IMR-90 (cell line): ENCODE measurements around the gene SDF2L1. TPM values are rescaled to one million over a fixed set of nuclear protein-coding genes. Genes with fewer than 3 reads are reported as not detected.
"Not testable (repeated sequence)": the region's sequence is repeated elsewhere in the genome, so short reads cannot be mapped to it uniquely, and the experiment has no call there.

Experiments
- ATAC-seq: fragments of 200-7000 bp; cut with Tn5 transposase; 2 replicates; pipeline ENCODE4 v1.9.1; 2020; ENCODE audit warnings: low read depth, mild to moderate bottlenecking, moderate library complexity
- BruUV-seq: library from RNA; stranded (reverse); fragments of 400-500 nt; replicated peaks from 2 replicates; lab custom pipeline; 2021; lab: Mats Ljungman, UMichigan
- CTCF ChIA-PET: fragments of 300-600 bp; formaldehyde crosslinking; extraction: SDS; loops from one replicate; lab custom pipeline; 2021; ENCODE audit warnings: antibody characterized with exemption; lab: Yijun Ruan, JAX
- POLR2A ChIA-PET: fragments of 300-600 bp; sonication (Branson Sonifier 250); formaldehyde crosslinking; loops from one replicate; lab custom pipeline; 2022; ENCODE audit warnings: antibody characterized with exemption; ENCODE audit not compliant: unreplicated experiment; lab: Charles Lee
- DNase-seq: peaks from one replicate; pipeline ENCODE4 v3.0.0; 2013
- H2AFZ ChIP-seq: replicated peaks from 2 replicates; pipeline ENCODE3; 2013; ENCODE audit warnings: low read length, mild to moderate bottlenecking; ENCODE audit not compliant: poor library complexity
- H2AK5ac ChIP-seq: 2 replicates; pipeline ENCODE4 v1.6.1; 2013; ENCODE audit warnings: low read depth, low read length, inconsistent platforms
- H2AK9ac ChIP-seq: replicated peaks from 2 replicates; pipeline ENCODE3; 2013; ENCODE audit warnings: mild to moderate bottlenecking, low read depth, low read length, moderate library complexity; ENCODE audit not compliant: poor library complexity
- H2BK120ac ChIP-seq: 2 replicates; pipeline ENCODE4 v1.6.1; 2013; ENCODE audit warnings: low read depth, low read length, inconsistent platforms
- H2BK15ac ChIP-seq: 3 replicates; pipeline ENCODE4 v1.6.1; 2013; ENCODE audit warnings: low read depth, low read length, inconsistent platforms
- H2BK20ac ChIP-seq: 2 replicates; pipeline ENCODE4 v1.6.1; 2013; ENCODE audit warnings: low read depth, mild to moderate bottlenecking, inconsistent platforms, low read length, moderate library complexity
- H2BK5ac ChIP-seq: 2 replicates; pipeline ENCODE4 v1.6.1; 2013; ENCODE audit warnings: mild to moderate bottlenecking, low read depth, low read length, inconsistent platforms; ENCODE audit not compliant: poor library complexity, severe bottlenecking
- H3K14ac ChIP-seq: replicated peaks from 2 replicates; pipeline ENCODE4 v1.6.1; 2013; ENCODE audit warnings: low read depth, low read length, inconsistent platforms
- H3K18ac ChIP-seq: 2 replicates; pipeline ENCODE4 v1.6.1; 2013; ENCODE audit warnings: low read depth, low read length, control low read depth
- H3K23ac ChIP-seq: 2 replicates; pipeline ENCODE4 v1.6.1; 2013; ENCODE audit warnings: low read depth, low read length, inconsistent platforms
- H3K27ac ChIP-seq: 2 replicates; pipeline ENCODE4 v1.5.1; 2013; ENCODE audit warnings: mild to moderate bottlenecking, control low read depth, low read length; ENCODE audit not compliant: insufficient read depth
- H3K27me3 ChIP-seq: 2 replicates; pipeline ENCODE4 v1.6.1; 2013; ENCODE audit warnings: low read length; ENCODE audit not compliant: control insufficient read depth, insufficient read depth
- H3K36me3 ChIP-seq: 2 replicates; pipeline ENCODE4 v1.6.1; 2013; ENCODE audit warnings: low read length, mixed read lengths; ENCODE audit not compliant: control insufficient read depth, insufficient read depth
- H3K4ac ChIP-seq: 2 replicates; pipeline ENCODE4 v1.6.1; 2013; ENCODE audit warnings: low read depth, low read length, inconsistent platforms
- H3K4me1 ChIP-seq: 2 replicates; pipeline ENCODE4 v1.6.1; 2013; ENCODE audit warnings: low read length, mixed read lengths; ENCODE audit not compliant: control insufficient read depth, insufficient read depth
- H3K4me2 ChIP-seq: 2 replicates; pipeline ENCODE4 v1.6.1; 2013; ENCODE audit warnings: low read depth, mild to moderate bottlenecking, control low read depth, low read length, moderate library complexity
- H3K4me3 ChIP-seq: 2 replicates; pipeline ENCODE4 v1.5.1; 2013; ENCODE audit warnings: low read depth, mild to moderate bottlenecking, control low read depth, low read length, moderate library complexity; ENCODE audit not compliant: insufficient read depth
- H3K56ac ChIP-seq: 2 replicates; pipeline ENCODE4 v1.6.1; 2013; ENCODE audit warnings: low read length, inconsistent platforms; ENCODE audit not compliant: insufficient read depth; ENCODE audit errors: extremely low read depth
- H3K79me1 ChIP-seq, 2 experiments: 2 replicates each; pipeline ENCODE4 v1.6.1; 2013; ENCODE audit warnings: low read length in 2 of 2, inconsistent platforms in 1 of 2, low read depth in 1 of 2
- H3K9ac ChIP-seq: 2 replicates; pipeline ENCODE4 v1.6.1; 2013; ENCODE audit warnings: low read depth, low read length, control low read depth
- H3K9me1 ChIP-seq: 2 replicates; pipeline ENCODE4 v1.6.1; 2013; ENCODE audit warnings: low read length, inconsistent platforms; ENCODE audit not compliant: insufficient read depth
- H3K9me3 ChIP-seq: 2 replicates; pipeline ENCODE4 v1.6.1; 2013; ENCODE audit warnings: low read length; ENCODE audit not compliant: control insufficient read depth, insufficient read depth
- H4K20me1 ChIP-seq: 2 replicates; pipeline ENCODE4 v1.6.1; 2013; ENCODE audit warnings: low read length, inconsistent platforms; ENCODE audit not compliant: insufficient read depth
- H4K5ac ChIP-seq: 2 replicates; pipeline ENCODE4 v1.6.1; 2013; ENCODE audit warnings: mild to moderate bottlenecking, low read depth, low read length, control low read depth
- H4K8ac ChIP-seq, 2 experiments: 2 replicates each; pipeline ENCODE4 v1.6.1; 2013; ENCODE audit warnings: low read depth in 2 of 2, low read length in 2 of 2, control low read depth in 1 of 2, inconsistent platforms in 1 of 2
- H4K91ac ChIP-seq: 2 replicates; pipeline ENCODE4 v1.6.1; 2013; ENCODE audit warnings: low read depth, low read length, inconsistent platforms; ENCODE audit not compliant: insufficient read depth
- MAZ ChIP-seq: IDR thresholded peaks from 2 replicates; pipeline ENCODE4 v1.6.1; 2012; ENCODE audit warnings: low read depth, mild to moderate bottlenecking, low read length, improper control_type of control experiment, moderate library complexity, borderline replicate concordance
- WGBS, 2 experiments: methylation state at CpG; one replicate each; pipeline versions ENCODE4 v1.1.5 to v1.1.7; 2013; ENCODE audit warnings: missing lambda C conversion rate in 2 of 2; ENCODE audit not compliant: insufficient read length in 1 of 2; ENCODE audit errors: extremely low coverage in 2 of 2; 5-methylcytosine and 5-hydroxymethylcytosine counted together
- dilution Hi-C: fragments of 300-500 bp; cut with HindIII; formaldehyde crosslinking; loops from one replicate; pipeline ENCODE4 v1.14.3; 2018; ENCODE audit warnings: low sequenced_read_pairs; ENCODE audit not compliant: unreplicated experiment
- in situ Hi-C: fragments of 300-500 bp; cut with MboI; formaldehyde crosslinking; loops from 3 replicates; pipeline ENCODE4 v1.14.3; 2019; ENCODE audit warnings: low sequenced_read_pairs, inconsistent platforms, mixed read lengths
- intact Hi-C: fragments of 100-400 bp; cut with micrococcal nuclease; formaldehyde crosslinking; loops from 2 replicates; pipeline ENCODE4 v1.10.0; 2022
- polyA plus RNA-seq, 3 experiments: library from polyadenylated mRNA; depleted of rRNA; stranded (reverse); fragments of >200 nt; gene quantifications; 2 replicates each; pipeline ENCODE4 v1.2.3, GENCODE V29; 2012; ENCODE audit warnings: low replicate concordance in 1 of 3
- total RNA-seq: library from RNA; depleted of rRNA; stranded (reverse); fragments of >200 nt; gene quantifications from 2 replicates; pipeline ENCODE4 v1.2.3, GENCODE V29; 2012

The SDF2L1 gene
- total and polyA plus RNA-seq, 2 of the 4 experiments (the other 2 are of a cell fraction) = 18.8 to 51.1 TPM

- Histone ChIP-seq H4K5ac (no peak overlapping the region), H2BK120ac (no peak overlapping the region), H4K8ac (no peak overlapping the region), H3K4me3 (no peak overlapping the region), H3K9me1 (peaks cover 31% of the 10 kb centered on the region), H2BK5ac (no peak overlapping the region), H3K4me2 (no peak overlapping the region), H3K4me1 (peaks cover 11% of the 10 kb centered on the region; the same call in 1 of the 2 replicates), H4K91ac (no peak overlapping the region), H3K79me1 (peaks cover 18 to 68% of the 10 kb centered on the region in 2 experiments), H3K14ac (no peak overlapping the region), H3K56ac (no peak overlapping the region), H3K27me3 (no peaks in the 10 kb centered on the region), H3K36me3 (peaks cover 33% of the 10 kb centered on the region), H3K23ac (no peak overlapping the region), H2AFZ (peak overlapping the region; percentile 36), H3K27ac (no peak overlapping the region), H2BK15ac (no peak overlapping the region), H3K9me3 (no peaks in the 10 kb centered on the region), H3K18ac (no peak overlapping the region), H3K9ac (no peak overlapping the region), H2AK9ac (no peak overlapping the region), H2AK5ac (no peak overlapping the region), H2BK20ac (no peak overlapping the region), H3K4ac (no peak overlapping the region), H4K20me1 (peaks cover 96% of the 10 kb centered on the region)
- in situ Hi-C loops (no loop called here), intact Hi-C loops (no loop called here), dilution Hi-C loops (no loop called here)
- no peak for DNase-seq
- no TSS peak for BruUV-seq
- TF ChIP-seq MAZ = no peak
- POLR2A ChIA-PET = no interaction called here
- CTCF ChIA-PET = no interaction called here
- WGBS, 2 experiments = 100% methylated on average over 2 of the region's 5 CpGs; no CpG with 5 or more reads in 1 of the 2 experiments
- ATAC-seq = peak; percentile 27
Measured at GRCh38 chr22:21594865-21595452, 47.1 kb upstream of the SDF2L1 start.

DNA sequence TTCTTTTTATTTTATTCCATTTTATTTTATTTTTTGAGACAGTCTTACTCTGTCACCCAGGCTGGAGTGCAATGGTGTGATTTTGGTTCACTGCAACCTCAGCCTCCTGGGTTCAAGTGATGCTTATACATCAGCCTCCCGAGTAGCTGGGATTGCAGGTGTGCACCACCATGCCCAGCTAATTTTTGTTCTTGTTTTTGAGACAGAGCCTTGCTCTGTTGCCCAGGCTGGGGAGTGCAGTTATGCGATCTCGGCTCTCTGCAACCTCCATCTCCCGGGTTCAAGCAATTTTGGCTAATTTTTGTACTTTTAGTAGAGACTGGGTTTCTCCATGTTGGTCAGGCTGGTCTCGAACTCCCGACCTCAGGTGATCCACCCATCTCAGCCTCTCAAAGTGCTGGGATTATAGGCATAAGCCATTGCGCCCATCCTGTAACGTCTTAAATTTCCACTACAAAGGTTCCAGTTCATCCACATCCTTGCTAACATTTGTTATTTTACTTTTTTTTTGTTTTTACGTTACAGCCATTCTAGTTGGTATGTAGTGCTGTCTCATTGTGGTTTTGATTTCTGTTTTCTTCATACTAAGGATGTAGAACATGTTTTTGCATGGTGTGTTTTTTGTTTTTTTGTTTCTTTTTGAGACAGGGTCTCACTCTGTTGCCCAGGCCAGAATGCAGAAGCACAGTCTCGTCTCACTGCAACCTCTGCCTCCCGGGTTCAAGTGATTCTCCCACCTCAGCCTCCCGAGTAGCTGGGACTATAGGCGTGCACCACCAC, 45.6 kb upstream of the SDF2L1 start:
- H3K27ac ChIP-seq, DNase-seq, POLR2A ChIA-PET, CTCF ChIA-PET, H3K56ac ChIP-seq, H3K18ac ChIP-seq, H4K8ac ChIP-seq, H2BK120ac ChIP-seq, H4K91ac ChIP-seq, H3K9me3 ChIP-seq, H3K23ac ChIP-seq, H3K14ac ChIP-seq, H2BK15ac ChIP-seq, H3K27me3 ChIP-seq, H3K4me2 ChIP-seq, H3K9ac ChIP-seq, H3K4ac ChIP-seq, H3K4me3 ChIP-seq, H2AK5ac ChIP-seq, H4K5ac ChIP-seq, BruUV-seq, ATAC-seq, H2BK5ac ChIP-seq, H3K4me1 ChIP-seq, in situ Hi-C loops, intact Hi-C loops, H2AK9ac ChIP-seq, H2BK20ac ChIP-seq, H2AFZ ChIP-seq, dilution Hi-C loops: not testable (repeated sequence)
- Histone ChIP-seq H3K9me1 (peaks cover 27% of the 10 kb centered on the region), H3K79me1 (peaks cover 18 to 64% of the 10 kb centered on the region in 2 experiments), H3K36me3 (peaks cover 33% of the 10 kb centered on the region), H4K20me1 (peaks cover 93% of the 10 kb centered on the region)
- WGBS, 2 experiments = 100% methylated on average over 2 of the region's 13 CpGs; no CpG with 5 or more reads in 1 of the 2 experiments
